ENCODE results near the gene SFXN1. TPM values are rescaled to one million over a fixed set of nuclear protein-coding genes. Genes with fewer than 3 reads are reported as not detected.

The SFXN1 gene
- total and polyA plus RNA-seq, 9 donors = 15.4 to 22.7 (median 20.5) TPM

- WGBS (ENCODE audit: insufficient coverage) = 100% methylated on average over 5 of the region's 10 CpGs
Observed at GRCh38 chr5:175516933-175517823, 38.8 kb downstream of the SFXN1 start.

GRCh38 chr5:175517824-175518450 is 39.6 kb downstream of the SFXN1 start:
- H3K27ac ChIP-seq (ENCODE audit: low read length) = no peak overlapping the region
- no peaks in the 10 kb centered on the region for H3K4me1 ChIP-seq (ENCODE audit: control insufficient read depth, insufficient read depth, low read length)
- H3K4me3 ChIP-seq (ENCODE audit: low read length) = no peak overlapping the region
- WGBS (ENCODE audit: insufficient coverage) = 100% methylated on average over 3 of the region's 7 CpGs
- H3K9me3 ChIP-seq (replicated peaks; ENCODE audit: control insufficient read depth, low read depth, low read length) = no peaks in the 10 kb centered on the region
- H3K27me3 ChIP-seq (ENCODE audit: control insufficient read depth, insufficient read depth, low read length) = no peaks in the 10 kb centered on the region
- DNase-seq = no peak
- peaks cover 71% of the 10 kb centered on the region for H3K36me3 ChIP-seq (ENCODE audit: control insufficient read depth, insufficient read depth, low read length)

More at GRCh38 chr5:175516933-175517823, 38.8 kb downstream of the SFXN1 start:
- Histone ChIP-seq H3K36me3 (ENCODE audit: control insufficient read depth, insufficient read depth, low read length) (peaks cover 66% of the 10 kb centered on the region), H3K27ac (ENCODE audit: low read length) (no peak overlapping the region), H3K9me3 (replicated peaks; ENCODE audit: control insufficient read depth, low read depth, low read length) (no peaks in the 10 kb centered on the region), H3K27me3 (ENCODE audit: control insufficient read depth, insufficient read depth, low read length) (no peaks in the 10 kb centered on the region), H3K4me1 (ENCODE audit: control insufficient read depth, insufficient read depth, low read length) (no peaks in the 10 kb centered on the region), H3K4me3 (ENCODE audit: low read length) (no peak overlapping the region)
- DNase-seq = no peak

DNA sequence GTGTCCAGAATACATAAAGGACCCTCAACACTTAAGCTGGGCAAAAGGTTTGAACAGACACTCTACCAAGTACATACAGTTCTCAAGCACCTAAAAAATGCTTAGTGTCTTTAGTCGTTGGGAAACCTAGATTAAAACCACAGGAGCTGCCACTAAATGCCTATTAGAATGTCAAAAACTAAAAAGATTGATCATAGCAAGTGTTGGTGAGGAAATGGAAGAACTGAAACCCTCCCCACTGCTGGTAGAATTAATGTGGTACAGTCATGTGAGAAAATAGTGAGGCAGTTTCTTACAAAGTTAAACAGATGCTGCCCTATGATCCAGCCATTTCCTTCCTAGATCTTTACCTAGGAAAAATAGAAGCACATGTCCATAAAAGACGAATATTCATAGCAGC is 40.6 kb downstream of the SFXN1 start:
- no peak overlapping the region for H3K27ac ChIP-seq (ENCODE audit: low read length)
- WGBS (ENCODE audit: insufficient coverage) = no CpG with 5 or more reads among the region's 2 CpGs
- no peak for DNase-seq
- no peak overlapping the region for H3K4me3 ChIP-seq (ENCODE audit: low read length)
- no peaks in the 10 kb centered on the region for H3K9me3 ChIP-seq (replicated peaks; ENCODE audit: control insufficient read depth, low read depth, low read length)
- H3K36me3 ChIP-seq (ENCODE audit: control insufficient read depth, insufficient read depth, low read length) = peaks cover 67% of the 10 kb centered on the region
- no peaks in the 10 kb centered on the region for H3K4me1 ChIP-seq (ENCODE audit: control insufficient read depth, insufficient read depth, low read length)
- H3K27me3 ChIP-seq (ENCODE audit: control insufficient read depth, insufficient read depth, low read length) = no peaks in the 10 kb centered on the region

DNA sequence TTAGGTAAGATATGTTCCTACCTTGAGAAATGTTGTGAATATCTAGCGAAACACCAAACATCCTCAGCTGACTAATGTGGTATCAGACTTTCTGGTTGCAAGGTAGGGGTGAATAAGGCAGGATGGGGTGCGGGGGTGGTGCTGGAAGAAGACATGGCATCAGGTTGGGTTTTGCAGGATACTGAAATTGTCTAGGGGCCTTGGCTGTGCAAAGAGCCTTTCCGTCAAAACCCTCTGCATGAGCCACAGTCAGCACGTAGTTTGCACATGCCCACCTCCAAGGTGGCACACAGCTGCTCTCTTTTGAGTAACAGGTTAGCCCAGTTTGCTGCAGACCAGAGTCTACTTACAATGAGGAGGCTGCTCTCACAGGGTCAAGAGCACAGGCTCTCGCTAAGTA is 42.0 kb downstream of the SFXN1 start:
- peaks cover 56% of the 10 kb centered on the region for H3K36me3 ChIP-seq (ENCODE audit: control insufficient read depth, insufficient read depth, low read length)
- WGBS (ENCODE audit: insufficient coverage) = 93% methylated on average over 4 of the region's 5 CpGs
- no peaks in the 10 kb centered on the region for H3K27me3 ChIP-seq (ENCODE audit: control insufficient read depth, insufficient read depth, low read length)
- DNase-seq = no peak
- H3K4me3 ChIP-seq (ENCODE audit: low read length) = no peak overlapping the region
- H3K27ac ChIP-seq (ENCODE audit: low read length) = no peak overlapping the region
- no peaks in the 10 kb centered on the region for H3K9me3 ChIP-seq (replicated peaks; ENCODE audit: control insufficient read depth, low read depth, low read length)
- H3K4me1 ChIP-seq (ENCODE audit: control insufficient read depth, insufficient read depth, low read length) = no peaks in the 10 kb centered on the region

DNA sequence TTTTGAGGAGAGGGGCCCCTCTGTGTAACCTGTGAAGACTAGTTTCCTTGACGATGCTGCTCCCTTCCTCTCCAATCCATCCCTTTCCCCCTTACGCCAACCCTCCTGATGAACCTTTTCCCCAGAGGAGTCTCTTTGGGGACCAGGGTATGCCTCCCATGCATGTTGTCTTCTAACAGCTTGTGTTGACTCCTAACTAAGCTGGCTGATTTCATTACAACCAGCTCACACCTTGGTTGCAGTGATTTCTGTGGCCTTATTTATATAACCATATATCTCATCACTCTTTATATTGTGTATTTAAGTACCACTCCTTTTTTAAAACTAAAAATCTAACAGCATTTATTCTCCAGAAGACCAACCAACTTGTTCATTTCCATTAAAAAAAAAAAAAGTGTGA is 42.5 kb downstream of the SFXN1 start:
- Histone ChIP-seq H3K27me3 (ENCODE audit: control insufficient read depth, insufficient read depth, low read length) (no peaks in the 10 kb centered on the region), H3K4me1 (ENCODE audit: control insufficient read depth, insufficient read depth, low read length) (no peaks in the 10 kb centered on the region), H3K4me3 (ENCODE audit: low read length) (no peak overlapping the region), H3K27ac (ENCODE audit: low read length) (no peak overlapping the region), H3K36me3 (ENCODE audit: control insufficient read depth, insufficient read depth, low read length) (peaks cover 51% of the 10 kb centered on the region), H3K9me3 (replicated peaks; ENCODE audit: control insufficient read depth, low read depth, low read length) (no peaks in the 10 kb centered on the region)
- no peak for DNase-seq
- 100% methylated on average over 1 of the region's 2 CpGs for WGBS (ENCODE audit: insufficient coverage)

GRCh38 chr5:175521313-175521833 is 43.0 kb downstream of the SFXN1 start:
- Histone ChIP-seq H3K4me1 (ENCODE audit: control insufficient read depth, insufficient read depth, low read length) (no peaks in the 10 kb centered on the region), H3K27me3 (ENCODE audit: control insufficient read depth, insufficient read depth, low read length) (no peaks in the 10 kb centered on the region), H3K36me3 (ENCODE audit: control insufficient read depth, insufficient read depth, low read length) (peaks cover 51% of the 10 kb centered on the region), H3K9me3 (replicated peaks; ENCODE audit: control insufficient read depth, low read depth, low read length) (no peaks in the 10 kb centered on the region), H3K27ac (ENCODE audit: low read length) (no peak overlapping the region), H3K4me3 (ENCODE audit: low read length) (no peak overlapping the region)
- 80% methylated on average over 2 of the region's 4 CpGs for WGBS (ENCODE audit: insufficient coverage)
- DNase-seq = no peak

GRCh38 chr5:175523292-175523691 is 44.9 kb downstream of the SFXN1 start:
- no peaks in the 10 kb centered on the region for H3K9me3 ChIP-seq (replicated peaks; ENCODE audit: control insufficient read depth, low read depth, low read length)
- peaks cover 40% of the 10 kb centered on the region for H3K36me3 ChIP-seq (ENCODE audit: control insufficient read depth, insufficient read depth, low read length)
- H3K4me1 ChIP-seq (ENCODE audit: control insufficient read depth, insufficient read depth, low read length) = no peaks in the 10 kb centered on the region
- no peak overlapping the region for H3K4me3 ChIP-seq (ENCODE audit: low read length)
- no peak overlapping the region for H3K27ac ChIP-seq (ENCODE audit: low read length)
- DNase-seq = no peak
- H3K27me3 ChIP-seq (ENCODE audit: control insufficient read depth, insufficient read depth, low read length) = no peaks in the 10 kb centered on the region

GRCh38 chr5:175524211-175524610 is 45.9 kb downstream of the SFXN1 start:
- no peak overlapping the region for H3K27ac ChIP-seq (ENCODE audit: low read length)
- no peak overlapping the region for H3K4me3 ChIP-seq (ENCODE audit: low read length)
- no peak for DNase-seq
- H3K36me3 ChIP-seq (ENCODE audit: control insufficient read depth, insufficient read depth, low read length) = peaks cover 39% of the 10 kb centered on the region
- no peaks in the 10 kb centered on the region for H3K27me3 ChIP-seq (ENCODE audit: control insufficient read depth, insufficient read depth, low read length)
- no CpG with 5 or more reads among the region's 1 CpG for WGBS (ENCODE audit: insufficient coverage)
- H3K4me1 ChIP-seq (ENCODE audit: control insufficient read depth, insufficient read depth, low read length) = no peaks in the 10 kb centered on the region
- no peaks in the 10 kb centered on the region for H3K9me3 ChIP-seq (replicated peaks; ENCODE audit: control insufficient read depth, low read depth, low read length)

DNA sequence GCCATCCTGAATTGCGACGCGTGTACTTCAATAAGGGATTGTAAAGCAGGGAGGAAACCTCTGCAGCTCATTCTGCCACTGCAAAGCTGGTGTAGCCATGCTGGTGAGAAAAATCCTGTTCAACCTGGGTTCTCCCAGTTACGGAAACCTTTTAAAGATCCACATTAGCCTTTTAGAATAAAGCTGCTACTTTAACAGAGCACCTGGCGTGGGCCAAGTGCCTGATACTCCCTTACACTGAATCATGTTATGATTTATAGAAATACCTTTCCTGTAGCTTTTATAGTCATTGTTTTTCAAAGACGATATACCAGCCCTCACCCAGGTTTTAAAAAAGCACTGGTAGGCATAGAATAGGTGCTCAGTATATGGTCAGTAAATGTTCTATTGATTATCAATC is 48.3 kb downstream of the SFXN1 start:
- Histone ChIP-seq H3K4me1 (ENCODE audit: control insufficient read depth, insufficient read depth, low read length) (no peaks in the 10 kb centered on the region), H3K27me3 (ENCODE audit: control insufficient read depth, insufficient read depth, low read length) (no peaks in the 10 kb centered on the region), H3K36me3 (ENCODE audit: control insufficient read depth, insufficient read depth, low read length) (peaks cover 33% of the 10 kb centered on the region), H3K27ac (ENCODE audit: low read length) (no peak overlapping the region), H3K4me3 (ENCODE audit: low read length) (no peak overlapping the region), H3K9me3 (replicated peaks; ENCODE audit: control insufficient read depth, low read depth, low read length) (no peaks in the 10 kb centered on the region)
- 95% methylated on average over 3 of the region's 6 CpGs for WGBS (ENCODE audit: insufficient coverage)
- DNase-seq = no peak

DNA sequence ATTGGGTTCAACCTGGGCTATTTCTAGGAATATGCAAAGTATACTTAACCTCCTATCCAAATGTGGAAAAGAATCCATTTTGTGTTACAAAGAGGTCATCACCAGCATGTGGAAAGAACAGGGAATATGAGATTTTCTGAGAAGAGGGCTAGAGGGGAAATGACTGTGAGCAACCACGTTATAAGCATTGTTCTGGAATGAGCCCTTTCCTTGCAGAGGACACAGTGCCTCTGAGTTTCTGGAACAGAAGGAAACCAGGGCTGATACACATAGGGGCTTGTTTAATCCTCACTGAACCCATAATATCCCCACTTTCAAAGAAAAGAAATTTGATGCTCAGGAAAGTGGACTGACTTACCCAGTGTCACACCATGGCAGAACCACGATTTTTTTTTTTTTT is 53.0 kb downstream of the SFXN1 start:
- Histone ChIP-seq H3K27me3 (ENCODE audit: control insufficient read depth, insufficient read depth, low read length) (peaks cover 3% of the 10 kb centered on the region), H3K36me3 (ENCODE audit: control insufficient read depth, insufficient read depth, low read length) (peaks cover 17% of the 10 kb centered on the region), H3K9me3 (replicated peaks; ENCODE audit: control insufficient read depth, low read depth, low read length) (no peaks in the 10 kb centered on the region), H3K4me3 (ENCODE audit: low read length) (no peak overlapping the region), H3K4me1 (ENCODE audit: control insufficient read depth, insufficient read depth, low read length) (peaks cover 6% of the 10 kb centered on the region), H3K27ac (ENCODE audit: low read length) (no peak overlapping the region)
- WGBS (ENCODE audit: insufficient coverage) = 36% methylated on average over 1 of the region's 2 CpGs
- no peak for DNase-seq

Data from muscle of leg (tissue), 11 donors.